ENCODE results near the gene ZNF175. TPM values are rescaled to one million over a fixed set of nuclear protein-coding genes. Genes with fewer than 3 reads are reported as not detected.

The ZNF175 gene
- polyA plus RNA-seq, 2 of the 4 experiments (the other 2 are of a cell fraction), result 3.3 to 6.4 TPM

DNA sequence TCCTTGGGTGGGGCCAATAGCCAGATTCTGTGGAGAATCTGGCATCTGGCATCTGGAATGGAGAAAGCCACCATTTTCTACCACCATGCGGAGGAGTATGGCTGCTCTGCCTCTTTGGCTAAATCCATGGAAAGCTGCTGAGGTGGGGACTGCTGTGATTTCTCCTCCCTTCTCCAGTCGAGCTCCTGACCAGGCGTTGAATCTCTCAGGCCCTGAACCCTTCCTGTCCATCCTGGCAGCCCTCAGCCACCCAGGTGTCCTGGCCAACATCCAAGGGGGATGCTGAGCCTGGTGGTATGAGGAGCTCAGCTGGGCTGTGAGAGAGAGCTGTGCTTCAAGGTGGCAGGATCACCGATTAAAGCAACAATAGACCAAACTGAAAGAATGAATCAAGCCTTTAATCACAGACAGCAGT lies 22.2 kb upstream of the ZNF175 start:
- no peak overlapping the region for H3K4me2 ChIP-seq
- ATAC-seq (no peak), FAIRE-seq (no peak)

GRCh38 chr19:51549533-51550324 lies 21.4 kb upstream of the ZNF175 start:
- FAIRE-seq (no peak), ATAC-seq (no peak), DNase-seq (ENCODE audit: low read depth in 1 of 2, low spot score in 1 of 2) (no peak)
- no peak overlapping the region for H3K4me2 ChIP-seq
- ChIA-PET CTCF (interaction anchor here (4.7 kb wide), 1 partner anchor 35 kb away, joined by 15 read pairs; no protein-coding TSS in a partner anchor), POLR2A (no interaction called here)
- no peak for TF ChIP-seq GATA3 (IDR thresholded peaks at IDR 0.05; ENCODE audit: borderline replicate concordance)
- TF ChIP-seq, protein P1, sequence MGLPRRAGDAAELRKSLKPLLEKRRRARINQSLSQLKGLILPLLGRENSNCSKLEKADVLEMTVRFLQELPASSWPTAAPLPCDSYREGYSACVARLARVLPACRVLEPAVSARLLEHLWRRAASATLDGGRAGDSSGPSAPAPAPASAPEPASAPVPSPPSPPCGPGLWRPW (IDR thresholded peaks at IDR 0.05), result no peak
- no peak for TF ChIP-seq NR3C1 (IDR thresholded peaks at IDR 0.05)
- no peak for TF ChIP-seq ZFP36 (IDR thresholded peaks at IDR 0.05; ENCODE audit: borderline replicate concordance, partially characterized antibody)
- TF ChIP-seq CHD2 (IDR thresholded peaks at IDR 0.05; ENCODE audit: low read length, partially characterized antibody), result no peak
- no peak for TF ChIP-seq JUNB (IDR thresholded peaks at IDR 0.05)
- TF ChIP-seq RAD21 (conservative IDR thresholded peaks at IDR 0.05 in 1 of 2, IDR thresholded peaks at IDR 0.05 in 1 of 2), result no peak
- TF ChIP-seq CTCF (IDR thresholded peaks at IDR 0.05), result no peak
- TF ChIP-seq, protein P2, sequence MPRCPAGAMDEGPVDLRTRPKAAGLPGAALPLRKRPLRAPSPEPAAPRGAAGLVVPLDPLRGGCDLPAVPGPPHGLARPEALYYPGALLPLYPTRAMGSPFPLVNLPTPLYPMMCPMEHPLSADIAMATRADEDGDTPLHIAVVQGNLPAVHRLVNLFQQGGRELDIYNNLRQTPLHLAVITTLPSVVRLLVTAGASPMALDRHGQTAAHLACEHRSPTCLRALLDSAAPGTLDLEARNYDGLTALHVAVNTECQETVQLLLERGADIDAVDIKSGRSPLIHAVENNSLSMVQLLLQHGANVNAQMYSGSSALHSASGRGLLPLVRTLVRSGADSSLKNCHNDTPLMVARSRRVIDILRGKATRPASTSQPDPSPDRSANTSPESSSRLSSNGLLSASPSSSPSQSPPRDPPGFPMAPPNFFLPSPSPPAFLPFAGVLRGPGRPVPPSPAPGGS (IDR thresholded peaks at IDR 0.05), result no peak
- no peak for TF ChIP-seq TFCP2L1 (CRISPR knock-in tag; IDR thresholded peaks at IDR 0.05)
- no peak for TF ChIP-seq NFE2L2 (conservative IDR thresholded peaks at IDR 0.05; ENCODE audit: low read length)
- TF ChIP-seq KDM1A (IDR thresholded peaks at IDR 0.05; ENCODE audit: low read depth), result no peak
- no peak overlapping the region for H3K27ac ChIP-seq
- no peaks in the 10 kb centered on the region for H3K4me1 ChIP-seq
- peaks cover 5% of the 10 kb centered on the region; the same call in 1 of the 3 replicates for H3K9me3 ChIP-seq
- no peak overlapping the region for H3K4me3 ChIP-seq
- 10% methylated on average over 8 of the region's 8 CpGs for WGBS (ENCODE audit: missing lambda C conversion rate)

More for the DNA sequence above, 22.2 kb upstream of the ZNF175 start:
- TF ChIP-seq, protein P3, sequence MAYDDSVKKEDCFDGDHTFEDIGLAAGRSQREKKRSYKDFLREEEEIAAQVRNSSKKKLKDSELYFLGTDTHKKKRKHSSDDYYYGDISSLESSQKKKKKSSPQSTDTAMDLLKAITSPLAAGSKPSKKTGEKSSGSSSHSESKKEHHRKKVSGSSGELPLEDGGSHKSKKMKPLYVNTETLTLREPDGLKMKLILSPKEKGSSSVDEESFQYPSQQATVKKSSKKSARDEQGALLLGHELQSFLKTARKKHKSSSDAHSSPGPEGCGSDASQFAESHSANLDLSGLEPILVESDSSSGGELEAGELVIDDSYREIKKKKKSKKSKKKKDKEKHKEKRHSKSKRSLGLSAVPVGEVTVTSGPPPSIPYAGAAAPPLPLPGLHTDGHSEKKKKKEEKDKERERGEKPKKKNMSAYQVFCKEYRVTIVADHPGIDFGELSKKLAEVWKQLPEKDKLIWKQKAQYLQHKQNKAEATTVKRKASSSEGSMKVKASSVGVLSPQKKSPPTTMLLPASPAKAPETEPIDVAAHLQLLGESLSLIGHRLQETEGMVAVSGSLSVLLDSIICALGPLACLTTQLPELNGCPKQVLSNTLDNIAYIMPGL (CRISPR knock-in tag; IDR thresholded peaks at IDR 0.05; ENCODE audit: borderline replicate concordance), result no peak
- TF ChIP-seq KDM1A (IDR thresholded peaks at IDR 0.05; ENCODE audit: low read depth) (no peak), TFCP2L1 (CRISPR knock-in tag; IDR thresholded peaks at IDR 0.05) (no peak), MAZ (IDR thresholded peaks at IDR 0.05; ENCODE audit: borderline replicate concordance, low read depth, low read length) (no peak), HOXB5 (CRISPR knock-in tag; IDR thresholded peaks at IDR 0.05) (no peak), HOXB13 (CRISPR knock-in tag; IDR thresholded peaks at IDR 0.05; ENCODE audit: low read depth) (no peak), CHD4 (IDR thresholded peaks at IDR 0.05; ENCODE audit: borderline replicate concordance) (no peak), JUNB (IDR thresholded peaks at IDR 0.05) (no peak), RCOR1 (IDR thresholded peaks at IDR 0.05; ENCODE audit: low read depth, low read length) (no peak), ZNF302 (CRISPR knock-in tag; IDR thresholded peaks at IDR 0.05) (no peak)
- TF ChIP-seq, protein P1 (IDR thresholded peaks at IDR 0.05), result no peak
- Histone ChIP-seq H3K4me1 (no peaks in the 10 kb centered on the region), H3K27ac (no peak overlapping the region), H3K9me3 (peaks cover 6% of the 10 kb centered on the region; the same call in 2 of the 3 replicates), H3K4me3 (no peak overlapping the region)
- POLR2A ChIA-PET, result no interaction called here
- DNase-seq (ENCODE audit: low read depth in 1 of 2, low spot score in 1 of 2), result no peak
- CTCF ChIA-PET, result interaction anchor here (1.0 to 4.7 kb wide), 2 partner anchors 35 to 127 kb away, joined by 3 to 15 read pairs; no protein-coding TSS in a partner anchor
- 20% methylated on average over 4 of the region's 4 CpGs for WGBS (ENCODE audit: missing lambda C conversion rate)

Measured in A549 (cell line).